LHCN-M2 (cell line): ENCODE results near the gene ALCAM. TPM values are rescaled to one million over a fixed set of nuclear protein-coding genes. Genes with fewer than 3 reads are reported as not detected.
"Not testable (repeated sequence)": the region's sequence is repeated elsewhere in the genome, so short reads cannot be mapped to it uniquely, and the experiment has no call there.

Experiments used
- DNase-seq: peaks from one replicate; pipeline ENCODE4 v3.0.0-alpha.2; 2012; ENCODE audit warnings: low read depth
- total RNA-seq: library from RNA; depleted of rRNA; stranded (reverse); fragments of >200 nt; gene quantifications from 2 replicates; pipeline ENCODE4 v1.2.3, GENCODE V29; 2014

The ALCAM gene
- total RNA-seq, 1 experiment from 2014 or later, result 94.7 TPM

DNA sequence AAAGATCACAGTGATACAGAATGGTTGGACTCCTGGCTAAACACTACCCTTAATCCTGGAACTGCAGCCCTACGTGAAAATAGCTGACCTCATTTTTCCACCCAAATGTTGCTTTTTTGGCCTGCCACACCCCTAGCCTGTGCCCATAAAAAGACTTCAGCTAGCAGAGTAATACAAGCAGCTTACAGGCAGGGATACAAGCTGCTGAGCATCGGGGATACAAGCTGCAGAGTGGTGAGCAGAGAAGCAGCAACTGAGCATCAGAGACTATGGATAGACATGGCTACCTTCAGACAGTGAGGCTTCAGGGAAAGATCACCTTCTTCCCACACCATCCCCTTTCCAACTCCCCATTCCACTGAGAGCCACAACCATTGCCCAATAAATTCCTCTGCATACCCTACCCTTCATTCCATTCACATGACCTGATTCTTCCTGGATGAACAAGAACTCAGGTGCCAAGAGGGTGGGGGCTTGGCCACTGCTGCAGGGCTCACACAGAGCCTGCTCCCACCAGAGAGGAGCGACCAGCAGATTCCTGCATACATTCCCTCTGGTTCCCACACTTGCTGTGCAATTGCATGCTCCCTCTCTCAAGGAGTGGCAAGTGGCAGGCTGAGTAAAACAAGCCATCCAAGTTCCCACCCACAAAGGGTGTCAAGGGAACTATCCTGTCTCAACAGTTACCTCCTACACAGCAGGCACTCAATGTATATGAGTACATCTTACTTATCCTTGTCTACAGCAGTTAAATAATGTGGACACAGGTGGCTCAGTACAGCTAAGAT is 217.5 kb downstream of the ALCAM start:
- DNase-seq, result no peak

DNA sequence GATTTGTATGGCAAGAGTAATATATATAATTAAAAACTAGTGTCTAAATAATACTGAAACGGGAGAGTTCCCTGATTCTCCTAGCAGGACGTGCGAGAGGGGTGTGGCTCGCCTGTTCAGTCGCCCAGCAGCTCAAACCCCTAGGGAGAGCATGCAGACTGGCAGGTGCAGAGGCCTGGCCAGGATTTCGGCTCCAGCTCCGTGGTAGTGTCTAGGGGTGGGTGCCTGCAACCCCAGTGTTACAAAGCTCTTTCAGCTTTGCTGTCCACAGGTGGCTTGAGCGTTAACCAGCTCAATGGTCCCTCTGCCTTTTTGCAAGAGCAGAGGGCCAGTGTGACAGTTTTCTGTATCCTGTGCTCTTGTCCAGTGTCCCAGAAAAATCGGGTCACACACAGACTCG is 226.6 kb downstream of the ALCAM start:
- DNase-seq, result no peak

DNA sequence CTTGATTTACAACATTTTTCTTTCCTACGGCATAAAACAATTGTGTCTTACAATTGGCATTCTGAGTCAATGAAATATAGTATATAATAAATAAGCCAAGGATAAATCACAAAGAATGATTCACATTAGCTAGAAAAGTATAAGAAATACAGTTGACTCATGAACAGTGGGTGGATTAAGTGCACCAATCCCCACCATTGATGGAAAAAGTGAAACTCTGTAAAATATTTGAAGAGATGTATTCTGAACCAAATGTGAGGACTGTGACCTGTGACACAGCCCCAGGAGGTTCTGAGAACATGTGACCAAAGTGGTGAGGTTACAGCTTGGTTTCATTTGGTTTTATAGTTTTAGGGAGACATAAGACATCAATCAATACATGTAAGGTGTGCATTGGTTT is 227.5 kb downstream of the ALCAM start:
- DNase-seq, result peak; percentile 49

DNA sequence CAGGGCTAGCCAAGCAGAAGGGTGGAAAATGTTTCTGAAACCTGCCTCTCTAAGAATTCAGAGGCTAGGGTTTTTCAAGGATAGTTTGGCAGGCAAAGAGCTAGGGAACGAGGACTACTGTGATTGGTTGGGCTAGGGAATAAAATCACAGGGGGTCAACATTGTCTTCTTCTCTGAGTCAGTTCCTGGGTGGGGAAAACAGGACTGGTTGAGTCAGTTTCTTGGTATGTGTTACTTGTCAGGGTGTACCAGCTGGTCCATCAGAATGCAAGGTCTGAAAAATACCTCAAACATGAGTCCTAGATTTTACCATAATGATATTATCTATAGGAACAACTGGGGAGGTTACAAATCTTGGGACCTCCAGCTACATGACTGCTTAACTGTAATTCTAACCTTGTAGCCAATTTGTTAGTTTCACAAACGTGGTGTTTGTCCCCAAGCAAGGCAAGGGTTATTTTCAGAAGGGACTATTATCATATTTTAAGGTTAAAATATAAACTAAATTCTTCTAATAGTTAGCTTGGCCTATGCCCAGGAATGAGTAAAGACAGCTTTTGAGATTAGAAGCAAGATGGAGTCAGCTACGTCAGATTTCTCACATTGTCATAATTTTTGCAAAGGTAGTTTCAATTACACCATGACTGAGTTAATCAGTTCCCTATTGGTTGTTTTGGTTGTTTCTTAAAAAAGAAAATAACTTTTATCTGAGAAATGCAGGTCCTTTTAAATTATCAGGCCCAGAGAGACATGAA is 231.5 kb downstream of the ALCAM start:
- DNase-seq, result peak; percentile 93

DNA sequence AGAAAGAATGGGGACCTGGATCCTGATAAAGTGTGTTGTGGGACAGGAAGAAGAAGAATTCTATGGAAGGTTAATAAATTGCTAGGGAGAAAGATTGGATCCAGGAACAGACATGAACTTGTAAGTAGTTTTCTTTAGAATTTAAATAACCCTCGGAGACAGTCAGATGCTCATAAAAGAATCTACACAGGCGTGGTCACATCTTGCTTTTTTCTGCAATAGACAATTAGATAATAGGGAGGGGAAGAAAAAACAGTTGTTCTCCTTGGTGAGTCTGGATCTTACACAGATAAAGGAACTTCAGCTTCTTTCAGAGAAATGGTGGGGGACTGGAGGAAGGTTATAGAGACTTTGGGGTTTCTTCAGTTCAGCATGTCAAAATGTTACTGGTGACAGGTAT is 232.6 kb downstream of the ALCAM start:
- DNase-seq, result no peak

DNA sequence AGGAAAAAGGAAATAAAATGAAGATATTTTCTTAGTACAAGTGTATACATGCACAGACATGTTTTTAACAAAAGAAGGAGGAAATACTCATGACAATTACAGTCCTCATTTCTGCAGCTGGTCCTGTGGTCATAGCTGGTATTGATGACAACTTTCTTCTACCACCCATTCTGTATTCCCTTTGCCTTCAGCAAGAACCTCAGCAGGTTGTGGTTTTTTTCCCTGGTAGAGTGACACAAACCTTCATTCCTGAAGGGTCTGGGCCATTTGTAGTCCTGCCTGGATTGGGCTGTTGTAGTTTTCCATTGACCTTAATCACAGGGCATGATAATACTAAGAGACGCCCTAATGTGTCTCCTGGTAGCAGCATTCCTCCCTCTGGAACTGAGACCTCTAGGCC is 235.0 kb downstream of the ALCAM start:
- not testable (repeated sequence) for DNase-seq

DNA sequence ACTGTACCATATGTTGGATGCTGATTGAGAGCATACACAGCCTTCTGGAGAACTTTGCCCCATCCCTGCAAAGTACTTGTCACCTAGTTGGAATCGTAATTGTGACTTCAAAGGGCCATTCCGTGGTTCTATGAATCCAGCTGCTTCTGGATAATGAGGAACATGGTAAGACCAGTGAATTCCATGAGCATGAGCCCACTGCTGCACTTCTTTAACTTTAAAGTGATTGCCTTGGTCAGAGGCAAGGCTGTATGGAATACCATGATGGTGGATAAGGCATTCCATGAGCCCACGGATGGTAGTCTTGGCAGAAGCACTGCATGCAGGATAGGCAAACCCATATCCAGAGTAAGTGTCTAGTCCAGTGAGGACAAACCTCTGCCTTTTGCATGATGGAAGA is 235.6 kb downstream of the ALCAM start:
- not testable (repeated sequence) for DNase-seq

DNA sequence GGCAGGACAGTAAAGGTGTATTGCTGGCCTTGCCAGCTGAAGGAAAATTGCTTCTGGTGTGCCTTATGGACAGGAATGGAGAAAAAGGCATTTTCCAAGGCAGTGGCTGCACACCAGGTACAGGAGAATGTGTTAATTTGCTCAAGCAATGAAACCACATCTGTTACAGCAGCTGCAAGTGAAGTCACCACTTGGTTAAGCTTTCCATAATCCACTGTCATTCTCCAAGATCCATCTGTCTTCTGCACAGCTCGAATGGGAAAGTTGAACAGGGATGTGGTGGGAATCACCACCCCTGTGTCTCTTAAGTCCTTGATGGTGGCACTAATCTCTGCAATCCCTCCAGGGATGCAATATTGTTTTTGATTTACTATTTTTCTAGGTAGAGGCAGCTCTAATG is 236.8 kb downstream of the ALCAM start:
- peak; percentile 60 for DNase-seq

DNA sequence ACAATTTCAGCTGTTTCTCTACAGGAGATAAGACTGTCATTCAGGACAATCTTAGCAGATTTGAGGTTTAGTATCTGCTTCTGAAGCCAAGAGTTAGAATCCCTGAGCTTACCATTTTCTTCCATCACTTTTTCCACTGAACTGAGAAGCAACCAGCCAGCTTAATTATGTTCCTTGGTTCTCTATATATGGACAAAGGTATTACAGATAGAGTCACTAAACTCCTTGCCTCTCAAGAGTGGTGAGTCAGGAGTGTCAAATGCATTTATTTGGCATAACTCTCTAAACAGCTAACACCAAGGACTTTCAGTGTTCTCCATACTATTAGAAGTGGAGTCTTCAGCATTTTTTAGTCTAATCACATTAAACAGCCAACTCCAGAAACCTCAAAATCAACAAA is 239.3 kb downstream of the ALCAM start:
- peak; percentile 61 for DNase-seq

DNA sequence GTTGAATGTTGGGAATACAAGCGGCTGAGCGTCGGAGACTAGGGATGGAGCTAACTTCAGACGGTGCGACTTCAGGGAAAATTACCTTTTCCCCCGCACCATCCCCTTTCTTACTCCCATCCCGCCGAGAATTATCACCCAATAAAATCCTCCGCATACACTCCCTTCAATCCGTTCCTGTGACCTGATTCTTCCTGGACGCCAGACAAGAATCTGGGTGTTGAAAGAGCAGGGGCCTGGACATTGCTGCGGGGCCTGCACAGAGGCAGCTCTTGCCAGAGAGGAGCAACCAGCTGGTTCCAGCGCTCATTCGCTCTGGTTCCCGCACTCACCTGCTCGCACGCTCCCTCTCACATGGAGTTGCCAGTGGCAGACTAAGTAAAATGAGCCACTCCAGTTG is 241.9 kb downstream of the ALCAM start:
- DNase-seq, result no peak

DNA sequence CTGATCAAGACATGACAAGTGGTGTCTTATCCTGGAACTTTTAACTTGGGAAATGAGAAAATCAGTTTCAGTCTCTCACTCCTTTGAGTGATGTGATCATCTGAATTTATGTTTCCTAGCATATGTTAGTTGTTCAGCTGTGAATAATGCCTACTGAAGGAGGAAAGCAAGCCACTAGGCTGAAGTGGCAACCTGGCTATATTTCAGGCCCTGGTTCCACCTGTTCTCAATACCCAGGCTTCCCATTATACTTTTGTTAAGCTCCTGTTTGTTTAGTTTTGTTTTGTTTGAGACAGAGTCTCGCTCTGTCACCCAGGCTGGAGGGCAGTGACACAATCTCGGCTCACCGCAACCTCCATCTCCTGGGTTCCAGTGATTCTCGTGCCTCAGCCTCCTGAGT is 243.8 kb downstream of the ALCAM start:
- DNase-seq, result no peak

DNA sequence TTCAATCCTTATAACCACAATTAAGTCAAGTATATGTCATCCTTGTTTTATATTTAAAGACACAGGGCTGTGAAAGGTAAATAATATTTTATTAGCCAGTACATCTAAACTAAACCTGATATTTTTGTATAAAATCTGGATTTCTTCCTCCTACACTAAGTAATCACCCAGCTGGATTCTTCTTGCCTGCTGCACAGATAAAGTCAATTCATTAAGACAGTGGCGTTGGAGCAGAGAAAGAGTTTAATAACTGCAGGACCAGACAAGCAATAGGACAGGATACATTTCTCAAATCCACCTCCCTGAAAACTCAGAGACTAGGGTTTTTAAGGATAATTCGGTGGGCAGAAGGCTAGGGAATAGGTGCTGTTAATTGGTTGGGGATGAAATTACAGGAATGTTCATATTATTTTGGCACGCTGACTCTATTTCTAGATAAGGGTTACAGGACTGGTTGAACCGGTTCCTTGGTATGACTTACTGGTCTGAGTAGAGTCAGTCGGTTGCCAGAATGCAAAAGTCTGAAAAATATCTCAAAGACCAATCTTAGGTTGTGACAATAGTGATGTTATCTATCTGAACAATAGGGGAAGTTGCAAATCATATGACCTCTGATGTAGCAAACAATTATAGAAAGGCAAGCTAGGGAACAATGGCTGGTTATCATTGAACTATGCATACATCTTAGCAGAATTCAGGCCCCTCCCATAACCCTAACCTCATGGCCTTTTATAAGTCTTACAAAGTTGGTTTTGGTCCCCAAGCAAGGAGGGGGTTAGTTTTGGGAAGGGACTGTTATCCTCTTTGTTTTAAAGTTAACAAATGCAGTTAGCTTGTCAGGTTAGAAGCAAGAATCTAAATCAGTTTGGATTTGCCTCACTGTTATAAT is 244.8 kb downstream of the ALCAM start:
- no peak for DNase-seq

DNA sequence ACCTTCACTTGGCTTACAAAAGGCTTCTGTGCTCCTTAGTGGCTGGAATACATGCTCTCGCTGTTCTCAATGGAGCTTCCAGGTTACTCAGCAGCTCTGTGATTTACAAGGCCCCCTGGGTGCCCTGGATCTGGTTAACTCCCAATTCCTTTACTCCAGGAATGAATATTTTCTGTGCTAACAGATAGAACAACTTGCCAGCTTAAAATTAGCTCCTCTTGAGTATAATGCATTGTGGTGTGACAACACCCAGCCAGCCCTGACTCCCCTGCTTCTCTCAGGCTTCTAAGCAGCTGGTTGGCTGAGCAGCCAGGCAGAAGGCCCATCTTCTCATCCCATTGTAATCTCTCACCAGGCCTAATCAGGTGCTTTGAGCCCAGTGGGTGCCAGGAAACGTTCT is 246.4 kb downstream of the ALCAM start:
- no peak for DNase-seq

DNA sequence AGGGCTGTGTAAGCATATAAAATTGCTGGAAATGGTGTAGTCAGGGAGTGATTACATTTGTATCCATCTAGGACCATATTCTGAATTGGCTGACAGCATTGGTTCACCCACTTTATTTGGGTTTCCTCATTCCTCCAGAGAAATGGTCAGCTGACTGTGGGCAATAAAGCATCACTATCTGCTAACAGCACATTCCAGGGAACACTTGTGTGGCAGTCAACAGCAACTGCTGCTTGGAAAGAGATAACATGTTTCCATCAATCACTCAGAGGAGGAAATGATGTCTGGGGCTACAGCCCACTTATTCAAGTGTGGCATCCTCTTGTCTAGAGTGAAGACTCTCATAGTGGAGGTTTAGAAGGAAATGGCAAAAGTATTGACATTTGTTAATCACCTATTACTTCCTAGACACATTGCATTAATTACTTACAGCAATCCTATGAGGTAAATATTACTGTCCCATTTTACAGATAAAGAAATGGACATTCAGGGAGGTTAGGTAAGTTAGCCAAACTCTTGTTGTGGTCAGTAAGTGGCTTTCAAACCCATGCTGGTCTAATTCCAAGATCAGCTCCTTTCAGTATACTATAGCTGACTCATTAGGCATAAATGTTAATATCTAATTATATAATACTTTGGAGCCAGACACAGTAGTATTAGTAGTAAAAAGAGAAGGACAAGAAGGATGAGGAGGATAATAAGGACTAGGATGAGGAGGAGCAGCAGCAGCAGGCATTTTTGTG is 247.8 kb downstream of the ALCAM start:
- DNase-seq, result peak; percentile 84

DNA sequence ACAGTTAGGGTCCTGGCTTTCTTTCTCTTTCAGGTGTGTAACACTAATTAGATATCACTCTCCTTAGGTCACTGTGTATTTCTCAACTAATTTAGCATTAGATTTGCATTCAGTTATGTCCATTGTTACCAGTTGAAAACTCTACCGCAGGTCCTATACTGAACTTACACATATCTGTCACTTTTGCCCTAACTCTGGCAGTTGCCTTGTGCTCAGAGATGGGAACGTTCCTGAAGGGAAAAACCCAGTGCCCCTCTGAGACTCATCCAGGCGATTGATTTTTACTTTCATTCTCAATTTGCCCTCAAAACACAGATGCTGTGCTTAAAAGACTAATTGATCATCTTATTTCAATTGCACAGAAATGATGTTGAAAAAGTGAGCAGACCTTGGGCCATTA is 249.1 kb downstream of the ALCAM start:
- DNase-seq, result no peak

DNA sequence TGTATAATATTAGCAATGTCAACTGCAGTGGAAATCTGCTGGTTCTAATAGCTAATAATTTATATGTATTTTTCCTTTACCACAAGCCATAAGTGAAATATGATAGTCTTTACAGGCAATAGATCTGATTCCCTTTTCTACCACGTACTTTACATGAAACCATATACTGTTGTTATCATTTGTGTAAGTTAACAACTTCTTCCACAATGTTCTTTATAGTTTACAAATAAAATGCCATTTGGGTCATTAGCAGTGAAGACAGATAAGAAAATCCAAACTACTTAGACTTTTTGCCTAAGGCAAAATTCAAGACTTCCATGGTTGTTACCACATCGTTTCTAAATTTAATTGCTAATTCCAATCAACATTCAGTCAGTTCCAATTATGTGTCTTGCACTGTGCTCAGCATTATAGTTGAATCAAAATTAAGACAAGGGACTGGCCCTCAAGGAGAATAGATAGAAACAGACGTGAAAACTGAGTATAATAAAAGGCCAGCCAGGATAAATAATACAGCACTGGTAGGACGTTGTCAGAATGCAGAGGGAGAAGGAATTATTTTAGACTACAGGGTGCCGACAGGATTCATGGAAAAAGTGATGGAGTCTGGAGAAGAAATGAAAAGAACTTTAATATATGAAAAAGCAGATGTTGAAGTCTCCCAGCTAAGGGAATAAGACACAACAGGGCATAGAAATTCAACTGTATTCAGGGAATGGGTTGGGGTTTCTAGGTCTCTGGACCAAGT is 249.8 kb downstream of the ALCAM start:
- DNase-seq, result no peak

DNA sequence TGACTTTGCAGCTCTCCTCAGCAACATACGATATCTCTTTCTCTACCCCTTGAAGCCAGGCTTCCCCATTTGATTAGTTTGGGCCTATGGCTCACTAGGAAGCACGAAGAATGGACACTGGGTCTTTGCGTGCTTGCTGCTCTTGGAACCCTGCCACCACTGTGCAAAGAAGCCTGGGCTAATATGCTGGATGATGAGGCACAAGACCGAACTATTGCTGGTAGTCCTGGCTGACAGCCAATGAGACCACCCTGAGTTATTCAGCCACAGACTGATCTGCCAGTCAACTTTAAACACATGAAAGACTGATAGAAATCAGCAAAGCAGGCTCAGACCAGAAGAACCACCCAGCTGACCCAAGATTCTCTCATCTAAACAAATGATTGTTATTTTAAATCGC is 251.8 kb downstream of the ALCAM start:
- no peak for DNase-seq

DNA sequence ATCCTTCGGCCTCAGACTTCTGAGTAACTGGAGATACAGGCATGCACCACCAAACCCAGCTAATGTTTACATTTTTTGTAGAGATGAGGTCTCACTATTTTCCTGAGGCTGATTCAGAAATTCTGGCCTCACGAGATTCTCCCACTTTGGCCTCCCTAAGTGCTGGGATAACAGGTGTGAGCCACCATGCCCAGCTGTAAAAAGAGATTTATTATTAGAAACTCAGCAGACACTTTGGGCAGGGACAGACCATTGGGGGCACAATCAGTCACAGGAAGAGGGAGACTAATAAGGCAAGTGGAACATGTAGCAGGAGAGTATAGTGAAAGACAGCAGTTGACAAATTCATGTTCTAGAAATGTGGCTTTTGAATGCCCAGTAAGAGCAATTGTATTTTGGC is 252.9 kb downstream of the ALCAM start:
- DNase-seq, result peak; percentile 35

DNA sequence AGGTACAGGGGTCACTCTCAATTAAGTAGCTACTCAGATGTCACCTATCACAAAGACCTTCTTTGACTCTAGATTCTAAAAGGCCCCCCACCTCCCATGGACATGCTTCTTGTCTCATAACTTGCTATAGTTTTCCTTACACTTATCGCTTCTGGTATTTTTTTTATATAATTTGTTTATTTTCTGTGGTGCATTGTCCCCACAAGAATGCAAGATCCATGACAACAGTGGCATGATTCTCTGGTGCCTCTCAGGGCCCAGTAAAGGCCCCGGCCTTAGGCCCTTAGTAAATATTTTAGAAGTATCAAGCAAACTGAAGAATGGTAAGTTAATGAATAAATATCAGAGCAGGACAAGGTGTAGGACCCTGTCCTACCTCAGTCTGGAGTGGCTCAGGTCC is 253.5 kb downstream of the ALCAM start:
- DNase-seq, result no peak

DNA sequence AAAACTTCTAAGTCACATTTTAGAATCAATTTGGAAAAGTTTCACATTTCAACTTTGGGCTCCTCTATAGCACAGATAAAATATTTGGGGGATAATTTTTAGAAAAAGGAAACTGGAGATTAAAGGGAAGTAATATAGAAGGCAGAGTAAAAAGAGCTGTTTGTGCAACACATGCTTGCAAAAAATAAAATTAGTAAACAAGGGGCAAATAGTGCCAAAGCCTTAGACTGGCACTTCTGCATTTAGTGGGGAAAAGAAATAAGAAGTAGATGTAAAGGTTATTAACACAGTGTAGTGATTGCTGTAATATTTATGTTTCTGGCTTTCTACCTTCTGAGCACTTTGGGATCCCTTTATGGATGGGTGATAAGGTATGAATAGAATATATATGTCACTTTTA is 255.5 kb downstream of the ALCAM start:
- no peak for DNase-seq
